Activated gamma-delta T cell treated with anti-CD3 and anti-CD28 coated beads, Interleukin-2, amount 50 U/mL, for 16 hours (primary cell): ENCODE results near the gene FUNDC2.
A peak's percentile ranks its signal among the peaks of the same experiment; 100 is the strongest.
"Not testable (repeated sequence)": the region's sequence is repeated elsewhere in the genome, so short reads cannot be mapped to it uniquely, and the experiment has no call there.

ENCODE experiments used
- DNase-seq: peaks from one replicate; pipeline ENCODE4 v3.0.0-alpha.2; 2020; ENCODE audit warnings: low read depth

FUNDC2 gene, protein sequence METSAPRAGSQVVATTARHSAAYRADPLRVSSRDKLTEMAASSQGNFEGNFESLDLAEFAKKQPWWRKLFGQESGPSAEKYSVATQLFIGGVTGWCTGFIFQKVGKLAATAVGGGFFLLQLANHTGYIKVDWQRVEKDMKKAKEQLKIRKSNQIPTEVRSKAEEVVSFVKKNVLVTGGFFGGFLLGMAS

GRCh38 chrX:155026727-155027508 is at the start of gene FUNDC2:
Gene FUNDC2, plus strand, starts transcription at chrX:155026844. Its CDS starts 95 bp downstream, at chrX:155026939.
- DNase-seq: peak; percentile 89

DNA sequence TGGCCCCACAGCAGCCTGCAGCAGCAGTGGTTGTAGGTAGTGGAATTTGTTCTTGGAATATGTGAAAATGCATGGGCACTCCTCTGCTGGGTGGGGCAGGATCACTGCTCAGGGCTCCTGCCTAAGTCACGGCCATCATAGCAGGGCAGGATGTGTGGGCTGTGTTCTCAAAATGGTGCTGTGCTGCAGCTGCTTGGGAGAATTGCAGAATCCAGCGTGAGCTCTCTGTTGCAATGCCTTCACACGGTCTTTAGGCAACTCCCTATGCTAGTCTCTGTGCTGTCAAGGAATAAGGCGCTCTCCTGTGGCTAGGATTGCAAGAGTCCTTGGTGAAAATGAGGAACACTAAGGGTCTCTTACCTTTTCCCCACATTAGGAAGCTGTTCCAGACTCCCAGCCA is 47.0 kb upstream of the FUNDC2 start:
- no peak for DNase-seq

DNA sequence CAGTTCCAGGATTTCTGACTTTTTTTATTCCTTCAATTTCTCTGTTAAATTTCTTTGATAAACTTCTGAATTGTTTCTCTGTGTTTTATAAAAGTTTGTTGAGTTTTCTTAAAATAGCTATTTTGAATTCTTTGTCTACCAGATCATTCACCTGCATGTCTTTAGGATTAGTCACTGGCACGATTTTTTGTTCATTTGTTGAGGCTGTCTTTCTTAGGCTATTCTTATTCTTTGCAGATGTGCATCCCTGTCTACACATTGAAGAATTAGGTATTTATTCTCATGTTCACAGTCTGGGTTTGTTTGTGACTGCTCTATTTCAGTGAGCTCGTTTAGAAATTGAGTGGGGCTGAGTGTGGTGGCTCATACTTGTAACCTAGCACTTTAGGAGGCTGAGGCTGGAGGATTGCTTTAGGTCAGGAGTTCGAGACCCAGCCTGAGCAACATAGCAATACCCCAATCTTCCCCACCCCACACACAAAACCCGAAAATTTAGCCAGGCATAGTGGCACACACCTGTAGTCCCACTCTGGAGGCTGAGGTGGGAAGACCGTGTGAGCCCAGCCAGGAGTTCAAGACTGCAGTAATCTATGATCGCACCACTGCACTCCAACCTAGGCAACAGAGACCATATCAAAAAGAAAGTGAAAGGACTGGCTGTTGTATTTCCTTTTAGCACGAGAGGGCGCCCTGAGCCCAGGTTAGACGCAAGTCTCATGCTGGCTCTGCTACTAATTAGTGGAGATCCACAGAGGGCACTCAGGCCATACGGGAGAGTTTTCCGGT is 46.1 kb upstream of the FUNDC2 start:
- DNase-seq: peak; percentile 58

DNA sequence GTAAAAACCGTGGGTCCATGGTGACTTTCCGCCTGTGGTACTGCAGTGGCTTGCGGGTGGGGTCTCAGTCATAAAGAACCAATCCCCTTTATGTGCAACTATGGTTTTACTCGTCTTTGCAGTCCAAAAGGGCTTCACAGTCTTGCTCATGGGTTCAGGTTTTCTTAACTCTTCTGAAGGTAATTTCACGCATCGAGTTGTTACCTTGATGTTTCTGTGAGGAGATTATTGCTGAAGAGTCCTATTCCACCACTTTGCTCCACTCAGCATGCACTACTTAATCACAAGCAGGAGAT is 45.6 kb upstream of the FUNDC2 start:
- no peak for DNase-seq

DNA sequence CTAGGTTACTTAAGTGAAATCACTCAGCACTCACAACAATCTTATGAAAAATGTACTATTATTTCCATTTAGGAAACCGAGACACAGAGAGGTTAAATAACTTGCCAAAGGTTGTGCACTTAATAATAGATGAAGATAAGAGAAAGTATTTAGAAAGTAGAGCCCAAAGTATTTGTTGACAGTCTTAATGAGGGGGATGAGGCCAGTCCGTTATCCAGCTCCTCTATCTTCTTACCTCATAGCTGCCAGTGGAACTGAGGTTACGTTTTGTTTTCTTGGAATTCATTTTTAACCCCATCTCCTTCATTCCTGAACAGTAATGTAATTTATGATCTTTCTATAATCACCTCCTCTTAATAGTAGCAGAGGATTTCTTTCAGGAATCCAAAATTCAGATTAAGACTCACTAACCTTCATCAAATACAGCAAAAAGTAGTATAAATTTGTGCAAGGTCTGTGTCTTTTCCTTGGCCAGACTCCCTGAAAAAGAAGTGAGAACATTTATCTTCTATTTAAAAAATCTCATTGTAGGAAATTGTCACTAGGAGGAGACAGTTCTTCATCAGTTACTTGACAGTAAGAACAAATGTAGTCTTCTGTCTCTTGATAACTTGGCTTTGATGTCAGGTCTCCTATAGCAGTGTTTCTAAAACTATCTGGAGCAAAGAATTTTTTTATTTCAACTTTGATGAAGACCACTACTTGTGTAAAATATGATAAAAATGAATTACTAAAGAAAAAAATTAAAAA is 39.6 kb upstream of the FUNDC2 start:
- no peak for DNase-seq

DNA sequence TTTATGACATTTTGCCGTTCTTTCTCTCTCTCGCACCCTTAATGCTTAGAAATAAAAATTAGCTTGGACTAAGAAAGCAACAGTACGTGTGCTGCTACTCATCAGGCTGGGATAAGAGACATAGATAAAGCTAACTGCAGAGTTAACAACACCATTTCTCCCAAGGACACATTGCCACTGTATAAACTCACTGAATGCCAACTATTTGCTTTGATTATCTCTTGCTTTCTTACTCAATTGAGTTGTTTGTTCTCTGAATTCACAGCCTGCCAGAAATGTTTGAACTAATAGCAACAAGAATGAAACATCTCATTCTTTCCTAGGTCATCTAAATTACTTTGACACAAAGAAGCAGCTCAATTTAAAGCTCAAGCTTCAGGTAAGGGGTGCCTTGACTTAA is 38.7 kb upstream of the FUNDC2 start:
- DNase-seq: no peak

- no peak for DNase-seq
Measured at GRCh38 chrX:154988719-154989118, 37.9 kb upstream of the FUNDC2 start.

DNA sequence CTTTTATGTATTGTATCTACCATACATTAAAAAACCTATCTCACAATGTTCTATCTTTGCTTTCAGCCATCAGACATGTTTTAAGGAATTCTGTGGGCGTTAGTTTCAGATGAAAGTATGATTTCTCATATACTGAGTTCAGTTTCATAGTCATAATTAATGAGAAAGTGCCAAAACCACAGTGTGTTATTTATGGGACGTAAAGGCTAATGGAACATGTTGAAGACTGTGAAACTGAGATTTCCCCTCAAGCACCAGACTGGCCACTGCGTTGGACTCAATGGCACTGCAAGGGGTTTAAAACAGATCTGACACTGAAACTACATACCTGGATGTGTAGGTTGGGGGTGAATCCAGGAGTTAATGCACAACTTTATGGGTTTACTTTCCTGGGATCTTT is 36.1 kb upstream of the FUNDC2 start:
- DNase-seq: no peak

GRCh38 chrX:154991039-154991438 is 35.6 kb upstream of the FUNDC2 start:
- DNase-seq: no peak

- DNase-seq: no peak
Measured at GRCh38 chrX:154991476-154991875, 35.2 kb upstream of the FUNDC2 start.

DNA sequence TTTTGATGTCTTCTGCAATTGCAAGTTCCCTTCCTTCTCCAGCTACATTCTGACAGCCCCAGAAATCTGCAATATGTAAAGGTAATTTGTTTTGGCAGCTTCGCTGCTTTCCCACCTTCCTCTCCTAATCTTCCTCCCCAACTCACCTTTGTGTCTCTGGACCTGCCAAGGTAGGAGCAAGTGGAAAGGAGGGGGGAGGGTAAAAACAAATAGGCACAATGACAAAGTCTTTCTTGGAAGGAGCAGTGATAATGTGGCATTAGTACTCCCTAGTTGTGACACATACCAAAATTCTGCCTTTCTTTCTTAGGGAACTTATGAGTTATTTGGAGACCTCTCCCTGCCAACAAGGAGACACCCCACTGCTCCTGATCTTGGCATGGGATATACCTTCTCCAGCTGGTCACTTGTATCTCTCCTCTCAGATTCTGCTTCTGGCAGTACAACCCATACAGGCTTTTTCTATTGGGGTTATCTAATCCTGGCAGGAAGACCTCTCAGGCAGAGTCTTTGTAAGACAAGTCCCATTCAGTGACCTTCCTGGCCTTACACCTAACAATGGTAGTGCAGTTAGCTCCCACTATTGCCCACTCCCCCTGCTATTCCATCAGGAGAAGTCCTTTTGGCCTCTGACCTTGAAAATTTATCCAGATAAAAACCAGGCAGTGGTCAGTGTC is 28.3 kb upstream of the FUNDC2 start:
- DNase-seq: no peak

DNA sequence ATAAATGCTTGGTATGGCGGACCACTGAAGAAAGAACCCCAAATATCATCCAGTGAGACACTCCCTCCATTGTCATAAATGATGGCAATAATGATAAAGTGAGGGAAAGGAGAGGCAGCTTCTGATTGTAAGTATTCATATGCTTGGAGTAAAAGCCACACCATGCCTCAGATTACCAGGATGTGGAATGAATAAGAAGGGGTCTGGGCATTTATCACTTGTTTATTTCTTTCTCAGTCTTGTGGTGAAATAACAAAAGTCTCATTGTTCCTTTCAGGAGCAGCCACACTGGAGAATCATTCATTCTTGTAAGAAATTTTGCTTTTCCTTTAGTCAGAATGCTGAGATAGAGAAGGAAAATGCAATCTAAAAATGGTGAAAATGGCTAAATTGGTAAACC is 25.8 kb upstream of the FUNDC2 start:
- DNase-seq: no peak

DNA sequence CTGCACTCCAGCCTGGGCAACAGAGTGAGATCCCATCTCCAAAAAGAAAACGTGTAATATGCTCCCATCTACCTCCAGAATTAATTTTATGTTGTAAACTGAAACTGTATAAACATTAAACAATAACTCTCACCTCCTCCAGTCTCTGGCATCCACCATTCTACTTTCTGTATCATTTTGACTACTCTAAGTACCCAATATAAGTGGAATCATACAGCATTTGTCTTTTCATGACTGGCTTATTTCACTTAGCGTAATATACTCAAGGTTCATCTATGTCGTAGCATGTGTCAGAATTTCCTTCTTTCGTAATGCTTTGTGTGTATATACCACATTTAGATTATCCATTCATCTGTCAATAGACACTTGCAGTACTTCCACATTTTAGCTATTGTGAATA is 24.8 kb upstream of the FUNDC2 start:
- DNase-seq: no peak

GRCh38 chrX:155005190-155005589 is 21.5 kb upstream of the FUNDC2 start:
- DNase-seq: no peak

DNA sequence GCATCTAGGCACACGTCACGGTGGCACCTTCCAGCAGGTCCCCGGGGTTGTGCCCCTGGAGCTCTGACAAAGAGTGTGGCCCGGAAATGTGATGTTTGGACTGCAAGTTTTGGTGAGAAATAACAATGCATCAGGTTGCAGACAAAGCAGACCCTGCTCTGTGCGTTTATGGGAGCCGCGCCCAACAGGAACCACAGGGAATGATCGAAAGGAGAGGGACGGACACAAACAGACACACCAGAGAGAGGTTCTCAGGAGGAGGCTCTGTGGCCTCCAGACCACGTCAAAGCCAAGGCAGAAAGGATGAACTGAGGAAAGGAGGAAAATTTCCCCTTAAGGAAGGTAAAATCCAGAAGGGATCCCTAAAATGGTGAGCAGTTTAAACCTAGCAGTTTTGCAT is 20.3 kb upstream of the FUNDC2 start:
- DNase-seq: not testable (repeated sequence)

DNA sequence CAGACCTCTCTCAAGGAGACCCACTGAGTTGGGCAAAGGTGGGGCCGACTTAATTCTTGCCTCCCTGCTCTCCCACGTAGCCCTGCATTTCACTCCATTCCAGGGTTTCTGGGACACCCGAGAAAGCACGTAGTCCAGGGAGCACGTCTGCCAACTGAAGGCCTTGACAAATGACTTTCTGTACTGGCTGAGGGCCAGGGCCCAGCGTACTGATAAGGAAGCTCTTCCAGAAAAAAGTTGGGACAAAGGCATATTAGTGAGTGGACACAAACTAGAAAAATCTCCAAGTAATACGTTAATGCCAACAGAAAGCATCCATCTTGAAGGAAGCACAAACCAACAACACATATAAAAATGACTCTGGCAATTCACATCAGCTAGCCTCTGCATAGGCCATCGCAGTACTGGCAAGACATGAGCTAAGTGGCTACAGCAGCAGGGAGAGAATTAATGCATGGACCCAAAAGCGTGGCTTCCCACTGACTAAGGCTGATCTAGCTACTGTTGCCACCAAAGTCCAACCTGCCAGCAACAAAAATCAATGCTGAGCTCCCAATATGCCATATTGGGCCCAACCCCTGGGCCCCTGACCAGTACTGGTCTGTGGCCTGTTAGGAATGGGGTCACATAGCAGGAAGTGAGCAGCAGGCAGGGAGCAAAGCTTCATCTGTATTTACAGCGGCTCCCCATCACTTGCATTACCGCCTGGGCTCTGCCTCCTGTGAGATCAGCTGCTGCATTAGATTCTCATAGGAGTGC is 19.6 kb upstream of the FUNDC2 start:
- DNase-seq: not testable (repeated sequence)

GRCh38 chrX:155008578-155008977 is 18.1 kb upstream of the FUNDC2 start:
- DNase-seq: not testable (repeated sequence)

GRCh38 chrX:155009994-155010472 is 16.6 kb upstream of the FUNDC2 start:
- DNase-seq: no peak

- DNase-seq: no peak
Measured at GRCh38 chrX:155020591-155020990, 6.1 kb upstream of the FUNDC2 start.

DNA sequence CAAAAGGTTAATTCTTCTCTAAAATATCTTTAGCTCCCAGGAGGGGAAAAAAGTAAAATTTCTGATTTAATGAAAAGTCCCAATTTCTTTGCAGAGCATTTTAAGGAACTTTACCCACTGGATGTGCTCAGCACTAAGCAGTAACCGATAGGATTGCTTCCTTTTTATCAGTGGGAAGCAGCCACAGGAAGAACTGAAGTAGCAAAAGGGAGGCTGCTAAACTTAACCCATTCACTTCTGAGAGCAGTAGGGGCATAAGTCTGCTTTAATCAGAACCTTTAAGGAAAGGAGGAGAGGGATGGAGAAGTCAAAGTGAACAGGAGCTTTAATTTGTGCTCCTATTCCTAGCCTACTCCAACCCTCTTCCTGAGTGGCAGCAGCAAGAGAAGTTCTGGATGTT is 4.1 kb upstream of the FUNDC2 start, which contains the start of gene F8:
Gene F8, minus strand, starts transcription at position 139 of the 400 bp plus-strand sequence. CDS start 171 bp downstream, outside the sequence.
- DNase-seq: no peak
